ENCODE results near the gene RNF41.
"Not testable (repeated sequence)": the region's sequence is repeated elsewhere in the genome, so short reads cannot be mapped to it uniquely, and the experiment has no call there.

Gene RNF41

DNA sequence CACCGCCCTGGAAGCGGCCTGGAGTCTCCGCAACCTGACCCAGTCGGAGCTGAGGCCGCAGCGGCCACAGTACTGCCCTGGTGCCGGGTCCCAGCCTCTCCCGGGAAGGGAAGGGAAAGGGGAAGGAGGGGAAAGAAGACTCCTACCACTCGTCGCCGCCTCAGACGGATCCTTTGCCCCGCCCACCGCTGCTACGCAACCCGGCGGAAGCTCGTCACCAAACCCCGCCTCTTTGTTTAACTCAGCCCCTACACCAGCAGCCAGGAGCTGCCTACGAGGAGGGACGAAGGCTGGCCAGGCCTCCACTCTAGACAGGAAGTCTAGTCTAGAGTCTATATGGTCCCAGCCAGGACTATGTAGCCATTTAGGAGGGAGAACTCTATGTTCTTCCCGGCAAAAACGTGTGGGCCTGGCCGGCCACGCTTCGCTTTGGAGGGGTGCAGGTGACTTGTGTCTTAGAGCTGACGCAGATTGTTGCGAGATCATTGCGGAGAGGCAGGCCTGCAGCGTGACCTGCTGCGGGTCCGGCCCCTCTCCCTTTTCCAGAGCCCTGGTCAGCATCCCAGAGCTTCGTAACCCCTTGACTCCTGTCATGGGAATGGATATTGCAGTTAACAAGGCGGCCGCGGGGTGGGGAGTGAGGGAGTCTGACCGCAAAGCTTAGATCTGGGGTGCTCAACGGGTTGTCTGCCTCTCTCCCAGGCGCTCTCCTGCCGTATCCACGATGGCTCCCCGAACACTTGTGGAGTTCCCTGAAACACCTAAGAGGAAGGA, at the start of gene RNF41:
RNF41 (minus strand) TSS at position 166 of the 774 bp plus-strand sequence. CDS start 7,875 bp downstream, outside the sequence.
- DNase-seq (ENCODE audit: low read depth in 3 of 3), result peak; percentile 85 to 91 (median 87)

DNA sequence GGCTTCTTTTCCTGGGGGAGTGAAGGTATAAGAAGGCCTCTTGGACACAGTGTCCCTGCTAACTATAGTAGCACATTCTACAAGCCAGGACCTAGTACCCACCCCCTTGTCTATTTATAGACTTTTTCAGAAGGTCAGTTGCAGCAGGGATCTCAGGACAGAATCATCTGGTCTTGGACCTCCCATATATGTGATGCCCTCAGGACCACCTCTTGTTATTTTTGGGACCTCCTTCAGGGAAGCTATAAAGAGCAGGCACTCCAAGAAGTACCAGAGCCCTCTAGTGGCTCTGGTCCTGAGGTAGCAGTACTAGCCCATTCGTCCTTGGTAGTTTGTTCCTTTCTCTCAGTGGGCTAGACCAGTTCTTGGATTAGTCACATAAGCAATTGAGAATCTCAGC, 49.3 kb upstream of the RNF41 start:
- no peak for DNase-seq (ENCODE audit: low read depth in 3 of 3)

DNA sequence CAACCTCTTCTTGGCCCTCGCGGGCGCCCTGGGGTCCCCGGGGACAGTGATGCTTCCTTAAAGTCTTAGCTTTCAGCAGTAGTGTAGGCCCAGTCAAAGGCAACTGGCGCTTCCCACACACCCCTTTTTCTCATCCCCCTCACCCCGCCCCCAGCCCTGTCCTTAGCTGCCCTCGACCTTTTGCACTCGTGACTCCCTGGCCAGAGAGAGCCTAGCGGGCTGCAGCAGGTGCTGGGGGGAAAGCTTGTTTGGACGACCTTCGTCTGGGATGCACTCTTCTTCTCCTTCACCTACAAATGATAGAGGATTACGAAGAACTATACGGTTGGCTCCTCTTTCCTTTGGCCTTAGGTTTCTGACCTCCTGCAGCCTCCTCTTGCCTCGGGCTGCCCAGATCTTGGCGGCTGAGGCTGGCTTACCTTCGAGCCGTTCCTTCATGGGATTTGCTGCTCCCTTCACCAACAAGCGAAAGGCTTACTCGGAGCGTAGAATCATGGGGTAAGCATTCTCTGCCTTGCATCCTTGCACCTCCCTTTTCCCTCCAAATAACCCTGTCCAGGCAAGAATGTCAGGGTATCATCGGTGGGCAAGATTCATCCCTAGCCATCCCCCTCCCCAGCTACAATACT, 45.8 kb upstream of the RNF41 start:
- DNase-seq (ENCODE audit: low read depth in 3 of 3), result peak in 1 of 3 experiments; percentile 4

DNA sequence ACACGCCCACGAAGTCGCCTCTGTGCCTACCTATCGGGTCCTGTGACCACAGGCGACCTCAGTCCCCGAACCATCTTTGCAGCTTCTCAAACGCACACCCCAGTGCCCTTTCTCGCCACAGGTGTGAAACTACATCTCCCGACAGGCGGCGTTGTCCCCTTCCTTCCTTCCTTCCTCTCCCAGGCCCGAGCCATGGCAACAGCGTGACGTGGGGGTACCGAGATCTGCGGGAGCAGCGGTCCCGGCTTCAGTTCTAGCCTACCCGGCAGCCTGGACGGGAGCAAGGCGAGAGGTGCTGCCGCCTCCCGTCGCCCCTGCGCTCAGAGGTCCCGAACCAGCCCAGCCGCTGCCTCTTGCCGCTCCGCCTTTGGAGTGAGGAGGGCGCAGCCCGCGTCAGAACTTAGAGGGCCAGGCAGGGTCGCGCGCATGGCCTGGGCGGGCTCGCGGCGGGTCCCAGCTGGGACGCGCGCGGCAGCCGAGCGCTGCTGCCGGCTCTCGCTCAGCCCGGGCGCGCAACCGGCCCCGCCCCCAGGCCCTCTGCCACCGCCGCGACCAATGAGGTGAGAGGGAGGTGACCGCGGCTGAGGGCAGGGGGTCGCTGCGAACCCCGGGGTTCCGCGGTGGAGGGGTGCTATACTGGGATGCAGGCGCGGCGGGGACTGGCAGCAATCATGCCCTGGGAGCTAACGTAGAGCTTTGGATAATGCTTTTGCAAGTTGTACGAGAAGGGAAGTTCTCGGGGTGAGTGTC, 45.1 kb upstream of the RNF41 start, which contains the start of gene COQ10A:
COQ10A (plus strand) TSS at position 250 of the 750 bp plus-strand sequence; CDS start at position 427, 177 bp downstream.
- peak; percentile 71 to 85 (median 78) for DNase-seq (ENCODE audit: low read depth in 3 of 3)

DNA sequence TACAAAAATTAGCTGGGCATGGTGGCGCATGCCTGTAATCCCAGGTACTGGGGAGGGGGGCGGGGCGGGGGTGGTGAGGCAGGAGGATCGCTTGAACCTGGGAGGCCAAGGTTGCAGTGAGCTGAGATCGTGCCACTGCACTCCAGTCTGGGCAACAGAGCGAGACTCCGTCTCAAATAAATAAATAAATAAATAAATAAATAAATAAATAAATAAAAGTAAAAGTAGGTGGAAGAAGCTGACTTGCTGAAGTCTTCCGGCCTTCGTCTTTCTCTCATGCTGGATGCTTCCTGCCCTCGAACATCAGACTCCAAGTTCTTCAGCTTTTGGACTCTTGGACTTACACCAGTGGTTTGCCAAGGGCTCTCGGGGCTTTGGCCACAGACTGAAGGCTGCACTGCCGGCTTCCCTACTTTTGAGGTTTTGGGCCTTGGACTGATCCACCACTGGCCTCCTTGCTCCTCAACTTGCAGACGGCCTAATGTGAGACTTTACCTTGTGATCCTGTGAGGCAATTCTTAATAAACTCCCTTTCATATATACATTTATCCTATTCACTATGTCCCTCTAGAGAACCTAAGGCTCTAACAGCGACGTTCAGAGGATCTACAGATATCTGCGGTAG, 44.5 kb upstream of the RNF41 start:
- not testable (repeated sequence) for DNase-seq (ENCODE audit: low read depth in 3 of 3)

DNA sequence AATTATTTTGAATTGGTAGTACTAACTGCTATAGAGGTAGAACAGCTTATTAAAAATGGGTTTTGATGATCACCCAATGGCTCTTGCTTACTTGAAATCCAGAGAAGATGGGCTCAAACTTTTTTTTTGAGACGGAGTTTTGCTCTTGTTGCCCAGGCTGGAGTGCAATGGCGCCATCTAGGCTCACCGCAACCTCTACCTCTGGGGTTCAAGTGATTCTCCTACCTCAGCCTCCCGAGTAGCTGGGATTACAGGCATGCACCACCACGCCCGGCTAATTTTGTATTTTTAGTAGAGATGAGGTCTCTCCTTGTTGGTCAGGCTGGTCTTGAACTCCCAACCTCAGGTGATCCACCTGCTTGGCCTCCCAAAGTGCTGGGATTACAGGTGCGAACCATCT, 41.2 kb upstream of the RNF41 start:
- not testable (repeated sequence) for DNase-seq (ENCODE audit: low read depth in 3 of 3)

DNA sequence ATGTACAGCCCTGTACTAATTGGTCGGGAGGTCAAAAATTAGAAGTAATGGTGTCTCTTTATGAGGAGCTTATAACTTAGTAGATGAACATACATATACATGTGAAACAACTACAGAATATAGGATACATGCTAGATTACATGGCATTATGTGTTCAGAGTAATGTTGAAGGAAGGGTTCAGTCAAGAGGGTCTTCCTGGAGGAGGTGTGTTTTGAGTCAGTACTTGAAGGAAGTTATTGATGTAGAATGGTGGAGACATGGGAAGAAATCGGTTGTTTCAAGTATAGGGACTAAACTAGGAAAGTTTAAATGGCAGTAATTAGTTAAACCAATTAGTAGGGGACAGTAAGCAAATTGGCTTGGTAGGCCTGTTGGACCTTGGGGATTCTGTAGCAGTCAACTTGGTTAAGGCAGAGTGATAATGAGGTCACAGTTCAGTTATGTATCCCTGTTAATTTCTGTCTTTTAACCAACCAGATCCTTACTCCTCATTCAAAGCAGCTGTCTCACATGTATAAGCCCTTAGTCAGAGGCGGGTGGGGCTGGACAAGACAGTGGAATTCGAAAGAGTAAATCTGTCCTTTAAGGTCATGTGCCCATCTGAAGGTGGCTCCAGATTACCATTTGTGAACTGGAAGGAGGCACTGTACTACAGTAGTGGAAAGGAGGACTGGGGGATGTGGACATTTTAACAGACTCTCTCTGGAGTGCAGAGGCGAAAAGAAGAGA, 39.9 kb upstream of the RNF41 start:
- no peak for DNase-seq (ENCODE audit: low read depth in 3 of 3)

DNA sequence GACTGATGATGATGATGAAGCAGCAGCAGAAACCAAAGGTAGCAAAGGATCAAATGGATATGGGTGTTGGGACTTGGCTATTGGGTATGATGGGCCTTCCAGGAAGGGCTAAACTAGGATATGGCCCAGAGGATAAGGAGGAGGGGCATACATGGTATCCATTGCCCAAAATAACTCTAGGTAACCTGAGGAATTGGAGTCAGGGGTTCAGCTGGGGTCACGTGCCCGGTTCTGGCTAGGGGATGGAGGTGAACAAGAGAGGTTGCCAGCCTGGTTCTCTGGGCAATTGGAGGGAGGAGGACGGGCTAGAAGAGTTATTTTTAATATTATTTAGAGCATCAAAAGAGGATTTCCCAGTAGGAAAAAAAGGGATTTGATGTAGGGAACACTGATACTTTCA, 39.2 kb upstream of the RNF41 start:
- DNase-seq (ENCODE audit: low read depth in 3 of 3), result no peak

DNA sequence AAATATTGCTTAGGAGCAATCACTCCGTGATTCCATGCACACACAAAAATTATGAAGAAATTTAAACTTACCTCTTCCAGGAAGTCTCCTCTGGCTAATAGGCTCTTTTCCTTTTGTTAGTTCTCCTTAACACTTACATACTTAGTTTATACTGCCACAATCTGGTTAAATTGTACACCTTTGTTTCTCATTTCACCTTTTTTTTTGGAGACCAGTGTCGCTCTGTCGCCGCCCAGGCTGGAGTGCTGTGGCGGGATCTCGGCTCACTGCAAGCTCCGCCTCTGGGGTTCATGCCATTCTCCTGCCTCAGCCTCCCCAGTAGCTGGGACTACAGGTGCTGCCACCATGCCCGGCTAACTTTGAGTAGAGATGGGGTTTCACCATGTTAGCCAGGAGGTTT, 38.7 kb upstream of the RNF41 start:
- DNase-seq (ENCODE audit: low read depth in 3 of 3), result no peak

DNA sequence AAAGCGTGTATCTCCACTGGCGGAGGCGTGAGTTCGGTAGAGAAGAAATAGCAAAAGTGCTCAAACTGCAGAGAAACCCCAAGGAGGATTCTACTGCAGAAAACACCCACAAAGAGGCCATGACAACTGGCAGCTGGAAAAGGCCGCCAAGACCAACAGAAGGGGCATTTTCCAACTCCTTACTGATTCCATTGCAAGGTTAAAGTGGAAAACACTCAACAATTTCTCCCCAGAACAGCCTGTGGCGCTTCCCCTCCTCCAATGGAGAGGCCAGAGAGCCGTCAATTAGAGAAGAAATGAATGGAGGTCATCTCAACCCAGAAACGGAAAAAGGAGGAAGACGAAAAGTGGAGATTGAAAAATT, 37.1 kb upstream of the RNF41 start:
- DNase-seq (ENCODE audit: low read depth in 3 of 3), result no peak

DNA sequence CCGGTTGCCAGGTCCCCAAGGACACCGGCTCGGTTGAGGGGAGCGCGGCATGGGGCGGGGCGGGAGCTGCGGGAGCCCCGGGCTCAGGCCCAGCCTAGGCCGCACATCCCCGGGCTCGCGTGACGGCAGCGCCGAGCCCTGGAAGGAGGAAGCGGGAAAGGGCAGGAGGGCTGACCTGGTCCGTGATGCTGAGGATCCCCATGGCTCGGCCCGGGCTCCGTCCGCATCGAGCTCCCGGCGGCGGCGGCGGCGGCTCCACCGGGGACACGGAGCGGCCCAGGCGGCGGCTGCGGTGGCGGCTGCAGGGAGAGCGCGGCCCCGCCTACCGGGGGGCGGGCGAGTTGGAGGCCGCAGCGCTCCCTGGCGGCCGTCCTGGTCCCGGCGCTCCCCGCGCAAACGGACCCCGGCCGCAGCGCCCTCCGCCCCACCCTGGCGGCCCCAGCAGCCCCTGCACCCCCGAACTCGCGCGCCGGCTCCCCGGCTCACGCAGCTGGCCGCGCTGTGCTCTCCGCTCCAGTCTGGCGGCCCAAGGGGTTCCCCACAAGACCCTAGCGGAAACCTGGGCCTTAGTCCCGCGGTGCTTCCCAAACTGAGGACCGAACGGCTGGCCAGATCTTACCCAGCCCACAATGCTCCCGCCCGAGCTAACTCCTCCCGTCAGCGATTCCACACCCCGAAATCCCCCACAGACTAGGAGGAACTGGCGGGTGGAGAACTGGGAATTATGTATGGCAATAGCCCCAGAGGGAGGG, 36.5 kb upstream of the RNF41 start, which contains the start of gene ANKRD52:
ANKRD52 (minus strand) TSS at position 317 of the 752 bp plus-strand sequence; CDS start at position 202, 115 bp downstream.
- peak; percentile 47 to 79 (median 64) for DNase-seq (ENCODE audit: low read depth in 3 of 3)

DNA sequence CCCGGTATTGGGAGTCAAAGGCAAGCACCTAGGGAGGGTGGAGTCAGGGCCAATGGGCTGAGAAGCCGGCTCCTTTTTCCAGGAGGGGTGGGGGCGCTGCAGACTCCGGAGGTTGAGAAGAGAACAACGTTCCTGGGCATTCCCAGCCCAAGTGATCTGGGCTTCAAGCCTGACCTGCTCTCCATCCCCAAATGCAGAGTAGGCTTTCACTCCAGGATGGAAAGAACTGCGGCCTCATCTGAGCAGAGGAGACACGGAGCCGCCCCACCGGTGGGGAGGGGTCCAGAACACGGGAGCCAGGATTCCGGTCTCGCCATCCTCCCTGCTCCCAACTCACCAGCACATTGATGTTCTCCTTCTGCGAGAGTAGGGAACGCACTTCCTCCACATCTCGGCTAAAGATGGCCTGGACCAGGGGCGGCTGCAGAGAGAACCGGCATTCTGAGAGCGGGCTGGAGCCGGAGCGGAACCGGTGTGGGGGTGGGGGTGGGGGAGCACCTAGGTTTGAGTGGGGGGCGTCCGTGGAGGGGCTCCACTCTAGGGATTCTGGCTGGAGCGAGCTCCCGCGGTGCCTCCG, 35.9 kb upstream of the RNF41 start:
- DNase-seq (ENCODE audit: low read depth in 3 of 3), result peak in 1 of 3 experiments; percentile 14

DNA sequence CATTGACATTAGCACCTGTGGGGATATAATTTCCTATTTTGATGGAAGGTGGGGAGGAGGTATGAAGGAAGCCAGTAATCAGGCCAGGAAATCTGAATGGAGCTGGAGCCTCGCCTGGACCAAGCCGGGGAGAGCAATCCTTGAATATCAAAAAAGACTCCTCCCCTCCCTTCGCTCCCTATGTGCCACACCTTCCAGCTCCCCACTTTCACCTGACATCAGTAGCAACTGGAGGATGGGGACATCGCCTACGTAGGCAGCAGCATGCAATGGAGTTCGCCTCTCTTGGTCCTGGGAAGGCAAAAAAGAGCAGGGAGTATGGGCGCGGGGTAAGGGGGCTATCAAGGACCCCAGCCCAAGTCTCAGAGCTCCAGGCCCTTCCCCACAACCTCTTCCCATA, 35.3 kb upstream of the RNF41 start:
- no peak for DNase-seq (ENCODE audit: low read depth in 3 of 3)

DNA sequence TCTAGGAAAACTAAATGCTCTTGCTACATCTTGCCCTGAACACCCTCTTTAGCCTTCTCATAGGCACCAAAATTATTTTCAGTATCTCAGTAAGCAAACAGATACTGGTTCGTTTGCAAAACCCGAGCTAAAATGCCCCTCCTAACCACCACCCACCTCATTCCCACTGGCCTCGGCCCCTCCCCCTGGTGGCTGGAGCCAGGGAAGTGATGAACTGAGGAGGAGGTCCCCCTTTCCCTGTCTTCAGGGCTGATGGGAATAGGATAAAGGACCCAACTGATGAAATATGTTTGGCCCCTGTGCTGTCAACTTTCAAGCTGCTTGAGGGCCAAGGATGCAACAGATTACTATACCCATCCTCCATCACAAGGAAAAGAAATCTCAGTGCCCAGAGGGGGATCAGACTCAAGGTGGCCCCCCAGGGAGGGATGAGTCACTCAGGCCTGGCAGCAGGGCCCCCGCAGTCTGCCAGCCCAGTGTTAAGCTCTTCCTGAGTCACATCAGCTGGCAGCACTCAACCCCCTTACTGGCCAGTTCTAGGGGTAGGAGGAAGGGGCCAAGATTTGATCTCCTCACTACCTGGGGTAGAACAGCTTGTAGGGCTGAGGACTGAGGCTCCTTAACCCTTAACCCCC, 34.7 kb upstream of the RNF41 start:
- DNase-seq (ENCODE audit: low read depth in 3 of 3), result no peak

DNA sequence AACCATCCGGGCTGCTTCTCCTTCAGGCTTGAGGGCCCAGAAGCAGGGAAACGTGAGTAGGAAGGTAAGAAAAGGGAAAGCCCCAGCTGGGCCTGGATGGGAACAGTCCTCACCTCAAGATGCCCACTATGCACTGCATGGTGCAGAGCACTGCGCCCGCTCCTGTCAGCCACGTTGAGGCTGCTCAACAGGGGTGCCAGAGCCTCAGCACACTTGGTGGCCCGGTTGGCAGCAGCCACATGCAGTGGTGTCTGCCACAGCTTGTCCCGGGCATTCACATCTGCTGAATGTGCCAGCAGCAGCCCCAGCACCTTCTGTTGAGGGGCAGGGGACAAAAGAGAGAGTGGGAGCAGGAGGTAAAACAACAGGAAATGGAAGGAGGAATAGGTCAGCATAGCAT, 33.9 kb upstream of the RNF41 start:
- no peak for DNase-seq (ENCODE audit: low read depth in 3 of 3)

DNA sequence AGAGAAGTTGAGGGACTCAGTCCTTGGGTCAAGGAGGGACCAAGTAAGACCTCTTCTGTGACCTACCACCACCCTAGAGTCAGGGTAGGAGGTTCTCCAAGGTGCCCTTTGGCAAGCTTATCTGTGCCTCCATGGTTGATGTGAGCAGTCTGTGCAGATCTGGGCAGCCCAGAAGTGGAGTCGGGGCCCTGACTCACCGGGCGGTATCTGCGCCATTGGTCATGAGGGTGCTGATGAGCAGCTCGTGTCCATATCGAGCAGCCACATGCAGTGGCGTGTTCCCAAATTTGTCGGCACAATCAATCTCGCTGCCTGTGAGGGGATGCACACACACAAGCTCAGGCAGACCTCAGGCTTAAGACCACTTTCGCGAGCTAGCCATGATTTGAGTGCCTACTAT, 31.4 kb upstream of the RNF41 start:
- no peak for DNase-seq (ENCODE audit: low read depth in 3 of 3)

DNA sequence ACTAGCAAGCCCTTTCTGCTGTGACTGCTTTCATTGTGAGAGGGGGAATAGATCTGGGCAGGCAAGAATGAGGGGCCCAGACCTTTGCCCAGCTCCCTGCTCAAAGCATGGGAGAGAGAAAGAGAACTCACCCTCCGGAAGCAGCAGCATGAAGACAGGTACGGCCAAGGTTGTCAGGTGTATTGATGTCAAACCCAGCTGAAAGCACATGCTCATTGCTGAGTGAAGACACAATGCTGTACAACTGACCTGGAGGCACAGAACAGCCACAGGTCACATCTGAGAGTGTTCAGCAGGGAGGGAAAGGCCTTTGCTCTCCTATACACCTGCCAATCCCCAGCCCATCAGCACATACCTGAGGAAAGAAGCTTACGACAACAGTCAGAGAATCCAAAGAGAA, 30.9 kb upstream of the RNF41 start:
- no peak for DNase-seq (ENCODE audit: low read depth in 3 of 3)

DNA sequence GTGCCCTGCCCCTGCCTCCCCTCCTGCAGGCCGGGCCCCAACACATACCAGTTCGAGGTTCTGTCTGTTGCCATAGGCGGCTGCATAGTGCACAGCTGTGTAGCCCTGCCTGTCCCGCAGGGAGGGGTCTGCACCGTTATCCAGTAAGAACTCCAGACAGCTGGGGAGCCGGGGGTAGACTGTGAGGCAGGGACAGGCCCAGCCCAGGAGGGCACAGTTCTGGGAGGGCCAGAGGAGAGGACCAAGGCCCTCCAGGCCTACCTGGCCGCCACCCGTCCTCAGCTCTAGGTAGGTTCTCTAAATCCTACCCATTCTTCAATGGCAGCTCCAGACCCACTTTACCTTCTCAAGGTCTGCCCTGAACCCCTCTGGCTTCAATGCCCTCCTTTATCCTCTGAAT, 27.0 kb upstream of the RNF41 start:
- no peak for DNase-seq (ENCODE audit: low read depth in 3 of 3)

DNA sequence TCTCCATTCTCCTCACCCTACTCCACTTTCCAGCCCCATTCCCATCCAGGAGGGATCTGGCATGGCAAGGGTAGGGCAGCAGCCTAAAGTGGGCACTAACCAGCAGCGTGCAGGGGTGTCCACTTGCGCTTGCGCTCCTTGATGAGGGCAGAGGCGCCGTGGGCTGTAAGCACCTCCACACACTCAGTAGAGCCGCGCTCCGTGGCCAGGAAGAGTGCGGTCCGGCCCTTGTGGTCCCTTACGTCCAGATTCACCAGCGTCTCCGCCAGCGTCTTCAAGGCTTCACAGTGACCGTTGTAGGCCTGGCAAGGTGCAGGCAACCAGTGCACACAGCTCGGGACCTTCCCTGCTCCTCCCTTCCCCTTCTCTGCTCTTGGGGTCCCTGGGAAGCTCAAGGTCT, 26.2 kb upstream of the RNF41 start:
- no peak for DNase-seq (ENCODE audit: low read depth in 3 of 3)

DNA sequence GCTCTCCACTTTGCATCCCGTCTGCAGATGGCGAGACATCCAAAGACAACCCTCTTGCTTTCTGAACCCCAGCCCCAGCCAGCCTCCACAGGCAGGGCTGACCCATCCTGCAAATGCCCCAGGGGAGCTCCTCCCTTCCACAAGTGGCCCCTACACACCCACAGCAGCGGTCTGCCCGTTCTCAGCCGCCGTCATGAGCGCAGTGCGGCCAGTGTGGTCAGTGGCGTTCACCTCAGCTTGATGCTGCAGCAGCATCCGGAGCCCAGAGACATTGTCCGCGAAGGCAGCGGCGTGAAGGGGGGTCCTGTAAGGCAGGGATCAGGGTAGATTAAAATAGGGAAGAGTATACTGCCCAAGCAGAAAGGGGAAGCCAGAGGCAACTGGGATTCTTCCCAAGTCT, 22.8 kb upstream of the RNF41 start:
- no peak for DNase-seq (ENCODE audit: low read depth in 3 of 3)

Data from stimulated activated CD4-positive, alpha-beta T cell treated with anti-CD3 and anti-CD28 coated beads, TNF-alpha, amount 100 ng/mL, for 24 hours (primary cell).